ENCODE measurements around the gene SSBP1. TPM values are rescaled to one million over a fixed set of nuclear protein-coding genes. Genes with fewer than 3 reads are reported as not detected.
A peak's percentile ranks its signal among the peaks of the same experiment; 100 is the strongest.
"Not testable (repeated sequence)": the region's sequence is repeated elsewhere in the genome, so short reads cannot be mapped to it uniquely, and the experiment has no call there.

SSBP1 gene, protein sequence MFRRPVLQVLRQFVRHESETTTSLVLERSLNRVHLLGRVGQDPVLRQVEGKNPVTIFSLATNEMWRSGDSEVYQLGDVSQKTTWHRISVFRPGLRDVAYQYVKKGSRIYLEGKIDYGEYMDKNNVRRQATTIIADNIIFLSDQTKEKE
- total RNA-seq: 100 to 1,000 TPM in 1 of 4 donors, 10 to 100 TPM in 3; 87.5 to 109 (median 90.8) TPM

DNA sequence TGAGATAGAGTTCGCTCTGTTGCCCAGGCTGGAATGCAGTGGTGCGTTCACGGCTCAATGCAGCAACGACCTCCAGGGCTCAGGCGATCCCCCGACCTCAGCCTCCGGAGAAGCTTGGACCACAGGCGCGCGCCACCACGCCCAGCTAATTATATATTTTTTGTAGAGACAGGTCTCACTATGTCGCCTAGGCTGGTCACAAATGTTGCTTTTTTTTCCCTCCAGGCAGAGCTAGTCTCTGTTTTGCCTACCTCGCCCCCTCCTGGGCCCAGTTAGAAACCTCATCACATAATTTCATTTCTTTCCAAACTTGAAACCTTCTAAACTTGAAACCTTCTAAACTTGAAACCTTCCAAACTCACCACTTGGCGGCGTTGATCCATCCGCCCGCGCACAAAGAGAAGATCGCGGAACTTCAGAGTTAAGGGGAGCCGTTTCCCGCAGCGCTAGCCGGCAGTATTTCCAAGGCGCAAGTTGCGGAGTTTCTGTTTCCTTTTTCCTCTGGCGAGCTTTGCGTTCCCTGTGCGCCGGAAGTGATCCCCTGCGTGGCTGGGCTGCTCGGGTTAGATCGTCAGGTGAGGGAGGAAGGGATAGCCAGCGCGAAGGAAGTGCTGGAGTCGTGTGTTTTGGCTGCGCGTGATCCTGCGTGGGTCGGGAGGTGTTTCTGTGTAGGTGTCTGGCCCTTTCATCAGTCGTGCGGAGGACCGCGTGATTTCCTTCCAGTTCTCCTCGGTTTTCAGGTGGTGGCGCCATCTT lies at the start of gene SSBP1:
Gene SSBP1 (plus strand): TSS at position 523 of the 756 bp plus-strand sequence. CDS start 809 bp downstream, outside the sequence.
- WGBS, 2 donors: 2 to 3% methylated on average over 46 of the region's 46 CpGs
- DNase-seq (ENCODE audit: low spot score in 2 of 2): peak; percentile 91 to 98
- H3K4me3 ChIP-seq (ENCODE audit: low read depth, poor library complexity, severe bottlenecking): peak within 1 kb of the TSS; percentile 77
- intact Hi-C loops (cut with DNase I; ENCODE audit: low total_unique reads): no loop called here
- TF ChIP-seq, protein P1, sequence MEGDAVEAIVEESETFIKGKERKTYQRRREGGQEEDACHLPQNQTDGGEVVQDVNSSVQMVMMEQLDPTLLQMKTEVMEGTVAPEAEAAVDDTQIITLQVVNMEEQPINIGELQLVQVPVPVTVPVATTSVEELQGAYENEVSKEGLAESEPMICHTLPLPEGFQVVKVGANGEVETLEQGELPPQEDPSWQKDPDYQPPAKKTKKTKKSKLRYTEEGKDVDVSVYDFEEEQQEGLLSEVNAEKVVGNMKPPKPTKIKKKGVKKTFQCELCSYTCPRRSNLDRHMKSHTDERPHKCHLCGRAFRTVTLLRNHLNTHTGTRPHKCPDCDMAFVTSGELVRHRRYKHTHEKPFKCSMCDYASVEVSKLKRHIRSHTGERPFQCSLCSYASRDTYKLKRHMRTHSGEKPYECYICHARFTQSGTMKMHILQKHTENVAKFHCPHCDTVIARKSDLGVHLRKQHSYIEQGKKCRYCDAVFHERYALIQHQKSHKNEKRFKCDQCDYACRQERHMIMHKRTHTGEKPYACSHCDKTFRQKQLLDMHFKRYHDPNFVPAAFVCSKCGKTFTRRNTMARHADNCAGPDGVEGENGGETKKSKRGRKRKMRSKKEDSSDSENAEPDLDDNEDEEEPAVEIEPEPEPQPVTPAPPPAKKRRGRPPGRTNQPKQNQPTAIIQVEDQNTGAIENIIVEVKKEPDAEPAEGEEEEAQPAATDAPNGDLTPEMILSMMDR (IDR thresholded peaks at IDR 0.05): peak in 1 of 3 donors; percentile 41
- TF ChIP-seq POLR2A (IDR thresholded peaks at IDR 0.05): no peak

DNA sequence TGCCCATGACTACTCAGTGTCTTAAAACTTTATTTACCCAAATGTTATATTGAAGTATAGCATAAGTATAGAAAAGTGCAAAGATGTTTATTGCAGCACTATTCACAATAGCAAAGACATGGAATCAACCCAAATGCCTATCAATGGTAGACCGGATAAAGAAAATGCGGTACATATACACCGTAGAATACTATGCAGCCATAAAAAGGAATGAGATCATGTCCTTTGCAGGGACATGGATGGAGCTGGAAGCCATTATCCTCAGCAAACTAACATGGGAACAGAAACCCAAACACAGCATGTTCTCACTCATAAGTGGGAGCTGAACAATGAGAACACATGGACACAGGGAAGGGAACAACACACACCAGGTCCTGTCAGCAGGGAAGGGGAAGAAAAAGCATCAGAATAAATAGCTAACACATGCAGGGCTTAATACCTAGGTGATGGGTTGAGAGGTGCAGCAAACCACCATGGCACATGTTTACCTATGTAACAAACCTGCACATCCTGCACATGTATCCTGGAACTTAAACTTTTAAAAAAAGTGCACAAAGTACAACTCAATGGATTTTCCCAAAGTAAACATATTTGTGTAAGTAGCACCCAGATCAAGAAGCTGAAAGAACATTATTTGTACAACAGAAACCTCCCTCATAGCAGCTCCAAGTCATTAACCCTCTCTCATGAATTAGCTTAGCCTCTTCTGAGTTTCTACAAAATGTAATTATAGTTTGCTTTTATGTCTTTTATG lies 48.9 kb upstream of the SSBP1 start:
- DNase-seq (ENCODE audit: low spot score in 2 of 2); H3K4me3 ChIP-seq (ENCODE audit: low read depth, poor library complexity, severe bottlenecking); intact Hi-C loops (cut with DNase I; ENCODE audit: low total_unique reads): not testable (repeated sequence)
- 93 to 97% methylated on average over 3 of the region's 3 CpGs for WGBS, 2 donors

DNA sequence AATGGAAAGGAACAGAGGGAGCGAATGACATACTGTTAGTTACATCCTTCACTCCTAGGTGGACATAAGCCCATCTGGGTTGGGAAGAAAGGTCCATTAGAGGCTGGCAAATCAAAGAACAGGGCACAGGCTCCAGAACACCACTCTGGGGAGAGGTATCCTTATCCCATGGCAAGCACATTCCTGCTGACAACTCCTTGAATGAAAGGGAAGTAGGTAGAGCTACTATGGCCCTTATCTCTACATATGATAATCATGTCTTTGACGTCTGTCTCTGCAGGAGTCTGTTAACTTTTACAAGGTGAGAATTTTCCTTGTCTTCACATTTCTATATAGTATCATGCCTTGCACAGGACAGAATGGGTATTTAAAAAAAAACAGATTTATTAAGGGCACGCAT lies 46.6 kb upstream of the SSBP1 start:
- no peak overlapping the region for H3K4me3 ChIP-seq (ENCODE audit: low read depth, poor library complexity, severe bottlenecking)
- intact Hi-C loops (cut with DNase I; ENCODE audit: low total_unique reads): no loop called here
- DNase-seq (ENCODE audit: low spot score in 2 of 2): no peak
- WGBS, 2 donors: 88 to 91% methylated on average over 3 of the region's 3 CpGs
- TF ChIP-seq, protein P1 (IDR thresholded peaks at IDR 0.05): no peak
- no peak for TF ChIP-seq POLR2A (IDR thresholded peaks at IDR 0.05)

DNA sequence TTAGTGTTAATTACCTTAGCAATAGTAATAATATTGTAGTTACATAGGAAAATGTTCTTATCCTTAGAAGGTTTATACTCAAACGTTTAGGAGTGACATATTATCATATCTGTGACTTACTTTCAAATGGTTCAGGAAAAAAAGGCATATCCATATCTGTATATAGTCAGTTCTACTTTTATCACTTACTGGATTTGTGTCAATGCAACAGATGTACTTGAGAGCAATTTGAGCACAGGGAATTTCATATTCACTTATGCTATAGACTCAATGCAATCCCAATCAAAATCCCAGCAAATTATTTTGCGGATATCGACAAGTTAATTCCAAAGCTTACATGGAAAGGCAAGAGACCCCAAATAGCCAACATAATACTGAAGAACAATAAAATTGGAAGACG lies 46.2 kb upstream of the SSBP1 start:
- intact Hi-C loops (cut with DNase I; ENCODE audit: low total_unique reads): no loop called here
- no peak for DNase-seq (ENCODE audit: low spot score in 2 of 2)
- H3K4me3 ChIP-seq (ENCODE audit: low read depth, poor library complexity, severe bottlenecking): no peak overlapping the region
- no peak for TF ChIP-seq POLR2A (IDR thresholded peaks at IDR 0.05)
- TF ChIP-seq, protein P1 (IDR thresholded peaks at IDR 0.05): no peak
- WGBS, 2 donors: 86 to 90% methylated on average over 4 of the region's 4 CpGs

DNA sequence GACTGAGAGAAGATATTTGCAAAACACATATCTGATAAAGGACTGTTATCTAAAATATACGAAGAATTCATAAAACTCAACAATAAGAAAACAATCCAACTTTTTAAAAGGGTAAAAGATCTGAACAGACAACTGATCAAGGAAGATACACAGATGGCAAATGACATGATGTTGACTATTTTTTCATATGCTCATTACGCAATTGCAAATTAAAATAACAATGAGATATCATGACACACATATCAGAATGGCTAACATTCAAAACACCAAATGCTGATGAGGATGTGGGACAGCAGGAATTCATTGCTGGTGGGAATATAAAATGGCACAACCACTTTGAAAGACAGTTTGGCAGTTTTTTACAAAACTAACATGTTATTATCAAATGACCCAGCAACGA lies 45.1 kb upstream of the SSBP1 start:
- no peak overlapping the region for H3K4me3 ChIP-seq (ENCODE audit: low read depth, poor library complexity, severe bottlenecking)
- DNase-seq (ENCODE audit: low spot score in 2 of 2): no peak
- no peak for TF ChIP-seq POLR2A (IDR thresholded peaks at IDR 0.05)
- TF ChIP-seq, protein P1 (IDR thresholded peaks at IDR 0.05): no peak

DNA sequence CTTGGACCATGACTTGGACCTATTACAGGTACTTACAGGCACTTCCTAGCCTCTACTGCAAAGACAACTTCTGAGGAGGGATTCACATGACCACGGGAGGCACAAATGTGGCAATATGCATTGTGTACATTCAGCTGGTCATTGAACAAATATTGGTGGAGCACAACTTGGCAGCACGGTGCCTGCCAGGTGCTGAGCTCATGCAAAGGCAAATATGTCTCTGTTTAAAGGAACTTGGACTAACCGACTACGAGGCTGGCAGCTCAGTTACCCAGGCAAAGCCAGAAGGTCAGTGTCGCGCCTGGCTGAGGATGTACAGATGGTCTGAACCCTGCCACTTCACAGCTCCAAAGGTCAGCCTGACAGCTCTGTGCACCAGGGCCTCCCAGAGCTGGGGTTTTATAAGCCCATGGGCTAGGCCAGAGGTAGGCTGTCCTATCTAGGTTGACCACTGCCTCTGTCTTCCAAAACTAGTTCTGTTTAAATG lies 42.3 kb upstream of the SSBP1 start:
- 89 to 92% methylated on average over 6 of the region's 6 CpGs for WGBS, 2 donors

More for the DNA sequence above, 45.1 kb upstream of the SSBP1 start:
- 82 to 91% methylated on average over 3 of the region's 3 CpGs for WGBS, 2 donors
- intact Hi-C loops (cut with DNase I; ENCODE audit: low total_unique reads): no loop called here

More for the DNA sequence above, 42.3 kb upstream of the SSBP1 start:
- DNase-seq (ENCODE audit: low spot score in 2 of 2): no peak
- H3K4me3 ChIP-seq (ENCODE audit: low read depth, poor library complexity, severe bottlenecking): no peak overlapping the region
- intact Hi-C loops (cut with DNase I; ENCODE audit: low total_unique reads): no loop called here
- TF ChIP-seq POLR2A (IDR thresholded peaks at IDR 0.05): no peak
- TF ChIP-seq, protein P1 (IDR thresholded peaks at IDR 0.05): no peak
